GM12878 (cell line): ENCODE data around the gene CTNNA3. TPM values are rescaled to one million over a fixed set of nuclear protein-coding genes. Genes with fewer than 3 reads are reported as not detected.

Experiments
- ATAC-seq: fragments of 200-7000 bp; cut with Tn5 transposase; 3 replicates; pipeline ENCODE4 v1.9.1; 2020; ENCODE audit warnings: mild to moderate bottlenecking, moderate library complexity
- BruUV-seq: library from RNA; stranded (reverse); fragments of 400-500 nt; replicated peaks from 2 replicates; lab custom pipeline; 2021; lab: Mats Ljungman, UMichigan
- CTCF ChIA-PET: fragments of 300-600 bp; sonication (Branson Sonifier 250); formaldehyde crosslinking; extraction: SDS; loops from one replicate; lab custom pipeline; 2021; ENCODE audit warnings: inconsistent platforms; lab: Yijun Ruan, JAX
- POLR2A ChIA-PET: fragments of 350-600 bp; formaldehyde crosslinking; extraction: SDS; loops from one replicate; lab custom pipeline; 2021; ENCODE audit warnings: inconsistent platforms; lab: Charles Lee
- RAD21 ChIA-PET: fragments of 300-600 bp; sonication (Branson Sonifier 250); formaldehyde crosslinking; loops from one replicate; lab custom pipeline; 2023; ENCODE audit warnings: antibody characterized with exemption; ENCODE audit not compliant: unreplicated experiment; lab: Charles Lee
- SMC1A ChIA-PET: fragments of 300-600 bp; sonication (Branson Sonifier 250); formaldehyde crosslinking; loops from one replicate; lab custom pipeline; 2023; ENCODE audit not compliant: unreplicated experiment, uncharacterized antibody; lab: Charles Lee
- DNase-seq: peaks from one replicate; pipeline ENCODE4 v3.0.0-alpha.2; 2011; ENCODE audit warnings: low read depth, low spot score
- FAIRE-seq: peaks from 3 replicates; lab custom pipeline; 2011; peaks lifted over from hg19 to GRCh38; lab: Jason Lieb, UNC
- H2AFZ ChIP-seq: 2 replicates; pipeline ENCODE4 v1.6.0; 2011; ENCODE audit warnings: low read depth, low read length, control low read depth; ENCODE audit not compliant: control insufficient read depth
- H3K27ac ChIP-seq: 2 replicates; pipeline ENCODE4 v1.5.1; 2011; ENCODE audit warnings: control low read depth; ENCODE audit not compliant: control insufficient read depth, insufficient read depth
- H3K27me3 ChIP-seq, 2 experiments: replicated peaks in 1 of 2; 2 replicates each; pipeline versions ENCODE4 v1.6.0 to v1.6.1; 2011; ENCODE audit warnings: low read length in 1 of 2; ENCODE audit not compliant: control insufficient read depth in 2 of 2, insufficient read depth in 2 of 2
- H3K36me3 ChIP-seq, 2 experiments: 2 replicates each; pipeline ENCODE4 v1.5.1; 2011; ENCODE audit warnings: low read length in 1 of 2; ENCODE audit not compliant: control insufficient read depth in 2 of 2, insufficient read depth in 2 of 2
- H3K4me1 ChIP-seq: 2 replicates; pipeline ENCODE4 v1.6.1; 2011; ENCODE audit warnings: mild to moderate bottlenecking, low read length, moderate library complexity, mixed read lengths; ENCODE audit not compliant: control insufficient read depth, insufficient read depth
- H3K4me2 ChIP-seq: 2 replicates; pipeline ENCODE4 v1.6.0; 2011; ENCODE audit warnings: control low read depth; ENCODE audit not compliant: control insufficient read depth, insufficient read depth
- H3K4me3 ChIP-seq: fragments of 200-600 bp; sonication (generic); 2 replicates; pipeline ENCODE4 v1.5.1; 2016
- H3K79me2 ChIP-seq: 2 replicates; pipeline ENCODE4 v1.6.0; 2011; ENCODE audit warnings: low read length; ENCODE audit not compliant: control insufficient read depth, insufficient read depth
- H3K9ac ChIP-seq: 2 replicates; pipeline ENCODE4 v1.8.0; 2011; ENCODE audit warnings: low read length, control low read depth, mixed read lengths; ENCODE audit not compliant: control insufficient read depth, insufficient read depth
- H3K9me3 ChIP-seq: replicated peaks from 3 replicates; pipeline ENCODE4 v1.5.1; 2011; ENCODE audit warnings: mild to moderate bottlenecking, low read length; ENCODE audit not compliant: control insufficient read depth, insufficient read depth
- H4K20me1 ChIP-seq: 2 replicates; pipeline ENCODE4 v1.6.0; 2011; ENCODE audit not compliant: control insufficient read depth, insufficient read depth
- IRF5 ChIP-seq: fragments of 450-650 bp; IDR thresholded peaks from 2 replicates; pipeline ENCODE4 v1.6.1; 2017; ENCODE audit warnings: borderline replicate concordance
- POU2F2 ChIP-seq: IDR thresholded peaks from 3 replicates; pipeline ENCODE4 v1.6.1; 2011; ENCODE audit warnings: low read depth, mild to moderate bottlenecking, low read length, borderline replicate concordance
- SMAD5 ChIP-seq: IDR thresholded peaks from 2 replicates; pipeline ENCODE4 v1.6.1; 2016; ENCODE audit warnings: antibody characterized with exemption, low read depth
- ZBED1 ChIP-seq: IDR thresholded peaks from 2 replicates; pipeline ENCODE4 v1.6.1; 2016; ENCODE audit warnings: borderline replicate concordance
- ZBTB33 ChIP-seq: fragments of 450-650 bp; IDR thresholded peaks from 2 replicates; pipeline ENCODE4 v1.6.1; 2017; ENCODE audit warnings: mild to moderate bottlenecking
- ZNF207 ChIP-seq: fragments of 450-650 bp; IDR thresholded peaks from 2 replicates; pipeline ENCODE4 v1.6.1; 2014; ENCODE audit warnings: antibody characterized with exemption, mild to moderate bottlenecking, borderline replicate concordance
- WGBS: methylation state at CpG from one replicate; pipeline ENCODE4 v1.1.6; 2016; ENCODE audit warnings: low lambda C conversion rate; ENCODE audit not compliant: insufficient replicate concordance, insufficient coverage; ENCODE audit errors: missing lambda C conversion rate; 5-methylcytosine and 5-hydroxymethylcytosine counted together
- in situ Hi-C: fragments of 300-500 bp; cut with MboI; formaldehyde crosslinking; loops from 9 replicates; pipeline ENCODE4 v1.14.3; 2018; ENCODE audit warnings: mixed read lengths
- intact Hi-C: fragments of 100-400 bp; cut with micrococcal nuclease; formaldehyde crosslinking; loops from one replicate; pipeline ENCODE4 v1.14.2; 2022; ENCODE audit not compliant: unreplicated experiment
- polyA plus RNA-seq, 11 experiments: library from polyadenylated mRNA; depleted of rRNA in 4 of 11; unstranded in 6 of 11; stranded (reverse) in 5 of 11; fragments of >200 nt; fragmentation: Nextera tagmentation in 4 of 11; fragmentation: Illumina TruSeq in 1 of 11; extraction: Ambion mirVana in 4 of 11; extraction: Trizol in 1 of 11; gene quantifications; 1 replicate in 1 of 11; 2 replicates in 10 of 11; pipeline versions ENCODE4 v1.2.1 to v1.2.3, GENCODE V29; 2011 to 2016; ENCODE audit warnings: inconsistent platforms in 2 of 11, missing spikeins in 2 of 11, low read depth in 1 of 11
- total RNA-seq, 4 experiments: library from RNA; depleted of rRNA in 3 of 4; stranded (reverse); fragments of >200 nt in 3 of 4; fragmentation: Illumina TruSeq in 1 of 4; extraction: Trizol in 1 of 4; gene quantifications; 2 replicates each; pipeline versions ENCODE4 v1.2.1 to v1.2.3, GENCODE V29; 2013 to 2021
- TF ChIP-seq, protein P1 (sequence below): IDR thresholded peaks from 2 replicates; pipeline ENCODE4 v1.6.1; 2012; ENCODE audit warnings: low read depth, low read length, improper control_type of control experiment

The CTNNA3 gene
- total and polyA plus RNA-seq, 10 of the 15 experiments (the other 5 are each of a cell fraction or from before 2014, with no cell fraction given), result under 0.01 to 4.5 (median 0.22) TPM; not detected in 2

GRCh38 chr10:66862687-66863258 lies 833.2 kb downstream of the CTNNA3 start (continued):
- TF ChIP-seq IRF5, result no peak

GRCh38 chr10:66860376-66860945 lies 835.5 kb downstream of the CTNNA3 start:
- in situ Hi-C loops, result no loop called here
- H3K27me3 ChIP-seq, result no peaks in the 10 kb centered on the region
- FAIRE-seq (no peak), ATAC-seq (no peak), DNase-seq (no peak)
- POLR2A ChIA-PET, result no interaction called here
- RAD21 ChIA-PET, result no interaction called here
- H3K36me3 ChIP-seq, result no peaks in the 10 kb centered on the region
- no TSS peak for BruUV-seq
- H3K4me3 ChIP-seq, result no peak overlapping the region
- CTCF ChIA-PET, result interaction anchor here (0.6 kb wide), 1 partner anchor 21 kb away, joined by 3 read pairs; no protein-coding TSS in a partner anchor
- H3K4me2 ChIP-seq, result no peak overlapping the region
- H3K9ac ChIP-seq, result no peak overlapping the region
- no peaks in the 10 kb centered on the region for H3K9me3 ChIP-seq
- 17% methylated on average over 2 of the region's 2 CpGs for WGBS
- H3K27ac ChIP-seq, result no peak overlapping the region
- H2AFZ ChIP-seq, result no peak overlapping the region
- H3K4me1 ChIP-seq, result no peaks in the 10 kb centered on the region
- TF ChIP-seq ZBED1 (no peak), ZNF207 (no peak), POU2F2 (no peak), ZBTB33 (no peak), SMAD5 (no peak)
- TF ChIP-seq, protein P1, sequence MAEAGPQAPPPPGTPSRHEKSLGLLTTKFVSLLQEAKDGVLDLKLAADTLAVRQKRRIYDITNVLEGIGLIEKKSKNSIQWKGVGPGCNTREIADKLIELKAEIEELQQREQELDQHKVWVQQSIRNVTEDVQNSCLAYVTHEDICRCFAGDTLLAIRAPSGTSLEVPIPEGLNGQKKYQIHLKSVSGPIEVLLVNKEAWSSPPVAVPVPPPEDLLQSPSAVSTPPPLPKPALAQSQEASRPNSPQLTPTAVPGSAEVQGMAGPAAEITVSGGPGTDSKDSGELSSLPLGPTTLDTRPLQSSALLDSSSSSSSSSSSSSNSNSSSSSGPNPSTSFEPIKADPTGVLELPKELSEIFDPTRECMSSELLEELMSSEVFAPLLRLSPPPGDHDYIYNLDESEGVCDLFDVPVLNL, result no peak
- no peaks in the 10 kb centered on the region for H3K79me2 ChIP-seq
- SMC1A ChIA-PET, result no interaction called here
- intact Hi-C loops, result no loop called here
- no peaks in the 10 kb centered on the region for H4K20me1 ChIP-seq
